Esophagus mucosa (tissue), 1 donor: ENCODE data around the gene CRYBA1. TPM values are rescaled to one million over a fixed set of nuclear protein-coding genes. Genes with fewer than 3 reads are reported as not detected.
A peak's percentile ranks its signal among the peaks of the same experiment; 100 is the strongest.

Source experiments
- ATAC-seq: fragments of 200-7000 bp; cut with Tn5 transposase; one replicate; pipeline ENCODE4 v1.9.1; 2020
- total RNA-seq: library from RNA; stranded (reverse); gene quantifications from one replicate; pipeline ENCODE4 v1.2.4, GENCODE V29; 2023
- donor health status: DM: yes; HTN: yes; CAD: no.

Gene CRYBA1
- total RNA-seq, 1 donor from 2014 or later, result not detected

GRCh38 chr17:29283496-29283895, 36.8 kb downstream of the CRYBA1 start:
- ATAC-seq, result no peak

GRCh38 chr17:29283961-29284360, 37.3 kb downstream of the CRYBA1 start:
- no peak for ATAC-seq

DNA sequence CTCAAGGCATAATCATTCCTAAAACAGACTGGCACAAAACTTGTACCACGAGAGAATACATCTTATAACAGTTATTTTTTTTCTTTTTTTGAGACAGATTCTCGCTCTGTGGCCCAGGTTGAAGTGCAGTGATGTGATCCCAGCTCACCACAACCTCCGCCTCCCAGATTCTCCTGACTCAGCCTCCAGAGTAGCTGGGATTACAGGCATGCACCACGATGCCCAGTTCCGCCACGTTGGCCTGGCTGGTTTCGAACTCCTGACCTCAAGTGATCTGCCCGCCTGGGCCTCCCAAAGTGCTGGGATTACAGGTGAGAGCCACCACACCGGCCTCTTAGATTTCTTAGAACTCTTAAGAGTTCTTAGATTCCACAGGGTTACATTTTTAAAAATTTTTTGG, 43.2 kb downstream of the CRYBA1 start:
- ATAC-seq, result no peak

DNA sequence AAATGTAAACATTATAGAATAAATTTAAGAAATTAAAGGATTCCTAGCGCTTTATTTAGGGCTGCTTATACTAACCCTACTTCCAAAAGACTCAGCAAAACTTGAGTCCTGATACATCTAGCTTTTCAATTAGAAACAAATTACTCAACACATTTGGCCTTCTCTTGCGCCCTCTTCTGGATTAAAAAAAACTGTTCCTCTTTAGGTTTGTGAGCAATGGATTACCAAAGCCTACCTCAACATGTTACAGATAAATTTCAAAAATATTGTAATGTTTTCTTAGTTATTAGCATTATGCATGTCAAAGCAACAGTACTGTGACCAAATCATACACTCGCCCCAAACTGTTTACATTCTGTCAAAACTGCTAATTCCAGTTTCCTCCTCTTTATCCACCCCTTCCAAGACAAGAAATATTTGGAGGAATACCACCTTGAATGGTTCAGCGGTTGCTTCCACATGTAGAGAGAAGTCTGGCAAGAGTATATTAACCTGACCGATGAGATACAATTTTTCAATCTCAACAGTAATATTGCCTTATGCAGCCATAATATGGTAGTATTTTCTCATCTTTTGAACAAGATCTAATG, 44.6 kb downstream of the CRYBA1 start:
- no peak for ATAC-seq

- peak; percentile 15 for ATAC-seq
Measured at GRCh38 chr17:29292071-29292991, 45.7 kb downstream of the CRYBA1 start.

DNA sequence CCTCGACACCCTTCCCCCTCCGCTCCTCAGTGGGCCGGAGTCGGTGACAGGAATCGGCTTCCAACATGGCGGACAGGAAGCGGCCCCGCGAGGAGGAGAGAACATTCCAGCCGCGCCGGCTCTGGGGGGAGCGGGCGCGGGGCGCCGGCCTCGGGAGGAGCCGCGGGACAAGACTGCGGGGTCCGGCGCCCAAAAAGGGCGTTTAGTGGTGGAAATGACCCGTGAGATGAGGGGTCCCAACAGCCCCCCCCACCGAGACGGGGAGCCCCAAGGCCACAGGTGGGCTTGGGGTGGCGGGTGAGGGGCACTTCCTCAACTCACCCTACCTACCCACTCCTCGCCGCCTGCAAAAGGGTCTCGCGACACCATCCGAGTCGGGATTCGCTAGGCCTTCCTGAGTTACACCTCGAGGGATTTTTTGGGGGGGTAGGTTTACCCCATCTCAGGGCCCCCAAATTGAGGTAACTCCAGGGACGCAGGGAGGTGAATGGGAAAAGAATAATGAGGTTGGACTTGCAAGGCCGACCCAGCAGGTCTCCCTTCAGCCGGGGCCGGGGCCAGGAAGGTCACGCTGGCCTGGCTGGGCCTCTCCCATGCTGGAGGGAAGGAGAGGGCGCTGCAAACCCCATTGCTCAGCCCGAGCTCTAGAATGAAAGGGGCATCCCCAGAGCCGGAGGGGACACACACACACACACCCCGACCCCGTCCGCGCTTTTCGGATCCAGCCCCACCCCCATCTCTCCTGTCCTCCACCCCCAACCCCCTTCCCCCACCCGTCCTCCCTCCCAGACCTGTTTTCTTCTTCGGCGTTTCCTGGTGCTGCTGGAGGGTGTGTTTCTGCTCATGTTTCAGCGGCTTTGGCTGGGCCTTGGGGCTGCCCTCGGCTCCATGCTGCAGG, 46.6 kb downstream of the CRYBA1 start:
- peak; percentile 50 for ATAC-seq

DNA sequence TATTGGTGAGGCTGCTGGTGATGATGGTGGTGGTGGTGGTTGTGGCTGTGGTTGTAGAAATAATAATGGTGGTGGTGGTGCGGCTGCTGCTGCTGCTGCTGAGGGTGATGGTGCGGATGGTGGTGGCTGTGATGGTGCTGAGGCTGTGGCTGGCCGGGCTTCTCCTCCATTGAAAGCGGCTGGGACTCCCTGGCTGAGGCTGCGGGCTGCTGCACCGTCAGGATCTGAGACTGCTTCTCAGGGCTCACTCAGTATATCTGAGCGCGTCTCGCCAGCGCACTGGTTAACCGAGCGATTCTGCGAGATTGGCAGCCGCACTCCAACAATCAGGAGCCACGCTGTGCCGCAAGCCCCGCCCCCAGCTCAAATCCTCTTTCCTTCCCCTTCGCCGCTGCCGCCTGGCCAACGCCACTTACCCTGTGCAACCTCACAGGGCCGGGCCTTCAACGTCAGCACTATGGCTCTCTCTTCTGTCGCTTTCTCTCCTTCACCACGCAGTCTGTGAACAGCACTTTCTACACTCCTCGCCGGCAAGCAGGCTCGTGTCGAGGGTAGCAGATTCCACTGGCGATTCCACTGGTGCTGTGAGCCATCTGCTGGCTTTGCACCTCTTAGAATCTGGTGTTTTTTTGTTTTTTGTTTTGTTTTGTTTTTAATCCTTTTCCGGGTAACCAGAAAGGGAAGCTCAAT, 47.4 kb downstream of the CRYBA1 start, which contains the start of gene NUFIP2:
TSS of gene NUFIP2 (minus strand) at position 259 of the 690 bp plus-strand sequence. CDS start at position 170, 89 bp downstream.
- ATAC-seq, result peak; percentile 94

DNA sequence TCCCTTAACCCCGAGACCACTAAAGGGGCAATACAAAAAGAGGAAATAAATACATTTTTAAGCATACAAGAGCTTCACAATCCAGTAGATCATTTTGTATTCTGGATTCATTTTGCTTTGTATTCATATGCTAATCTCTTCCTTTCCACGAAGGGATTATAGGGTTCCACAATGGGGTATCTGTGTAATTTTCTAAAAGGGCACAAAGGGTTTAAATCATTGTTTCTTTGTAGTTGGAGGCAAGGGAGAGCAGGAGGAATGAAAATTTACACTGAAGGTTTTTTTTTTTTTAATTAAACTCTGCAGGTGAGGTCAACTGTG, 47.9 kb downstream of the CRYBA1 start:
- no peak for ATAC-seq

DNA sequence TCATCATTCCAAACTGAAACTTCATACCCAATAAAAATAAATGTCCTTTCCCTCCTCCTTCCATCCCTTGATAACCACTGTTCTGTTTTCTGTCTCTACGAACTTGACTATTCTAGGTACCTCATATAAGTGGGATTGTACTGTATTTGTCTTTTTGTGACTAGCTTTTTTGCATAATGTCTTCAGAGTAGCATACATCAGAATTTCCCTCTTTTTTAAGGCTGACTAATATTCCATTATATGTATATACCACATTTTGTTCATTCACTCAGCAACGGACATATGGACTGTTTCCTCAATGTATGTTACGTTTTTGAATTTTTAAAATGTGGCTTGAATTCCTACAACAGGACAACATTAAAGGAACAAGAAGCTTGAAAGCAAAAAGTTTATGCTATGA, 48.8 kb downstream of the CRYBA1 start:
- ATAC-seq, result no peak

DNA sequence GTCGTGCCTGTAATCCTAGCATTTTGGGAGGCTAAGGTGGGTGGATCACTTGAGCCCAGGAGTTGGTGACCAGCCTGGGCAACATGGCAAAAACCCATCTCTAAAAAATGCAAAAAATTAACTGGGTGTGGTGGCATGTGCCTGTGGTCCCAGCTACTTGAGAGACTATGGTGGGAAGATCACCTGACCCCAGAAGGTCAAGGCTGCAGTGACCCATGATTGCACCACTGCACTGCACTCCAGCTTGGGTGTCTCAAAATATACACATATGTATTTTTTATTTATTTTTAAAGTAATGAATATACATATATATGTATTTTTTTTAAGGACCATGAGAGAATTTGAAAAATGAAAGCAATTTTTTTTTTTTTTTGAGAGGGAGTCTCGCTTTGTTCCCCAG, 52.4 kb downstream of the CRYBA1 start:
- no peak for ATAC-seq

GRCh38 chr17:29303386-29303785, 56.7 kb downstream of the CRYBA1 start:
- ATAC-seq, result no peak

Other genes starting within 250 kb of the CRYBA1 start
- not detected for gene SEZ6, start 240.8 kb upstream of the CRYBA1 start, total RNA-seq
- gene PIPOX, start 203.7 kb upstream of the CRYBA1 start, total RNA-seq, result 0.64 TPM
- gene MYO18A, start 66.5 kb upstream of the CRYBA1 start, total RNA-seq, result 51.7 TPM
- gene NUFIP2, start 47.3 kb downstream of the CRYBA1 start, total RNA-seq, result 35.0 TPM
- gene TAOK1, start 143.5 kb downstream of the CRYBA1 start, total RNA-seq, result 33.8 TPM